ENCODE data around the gene RERE. TPM values are rescaled to one million over a fixed set of nuclear protein-coding genes. Genes with fewer than 3 reads are reported as not detected.

Gene RERE
- total RNA-seq, 1 donor from 2014 or later, result 64.6 TPM

- H3K4me3 ChIP-seq, result no peak overlapping the region
- peak overlapping the region; percentile 45 to 59 for H3K27ac ChIP-seq
- TF ChIP-seq, protein P1, sequence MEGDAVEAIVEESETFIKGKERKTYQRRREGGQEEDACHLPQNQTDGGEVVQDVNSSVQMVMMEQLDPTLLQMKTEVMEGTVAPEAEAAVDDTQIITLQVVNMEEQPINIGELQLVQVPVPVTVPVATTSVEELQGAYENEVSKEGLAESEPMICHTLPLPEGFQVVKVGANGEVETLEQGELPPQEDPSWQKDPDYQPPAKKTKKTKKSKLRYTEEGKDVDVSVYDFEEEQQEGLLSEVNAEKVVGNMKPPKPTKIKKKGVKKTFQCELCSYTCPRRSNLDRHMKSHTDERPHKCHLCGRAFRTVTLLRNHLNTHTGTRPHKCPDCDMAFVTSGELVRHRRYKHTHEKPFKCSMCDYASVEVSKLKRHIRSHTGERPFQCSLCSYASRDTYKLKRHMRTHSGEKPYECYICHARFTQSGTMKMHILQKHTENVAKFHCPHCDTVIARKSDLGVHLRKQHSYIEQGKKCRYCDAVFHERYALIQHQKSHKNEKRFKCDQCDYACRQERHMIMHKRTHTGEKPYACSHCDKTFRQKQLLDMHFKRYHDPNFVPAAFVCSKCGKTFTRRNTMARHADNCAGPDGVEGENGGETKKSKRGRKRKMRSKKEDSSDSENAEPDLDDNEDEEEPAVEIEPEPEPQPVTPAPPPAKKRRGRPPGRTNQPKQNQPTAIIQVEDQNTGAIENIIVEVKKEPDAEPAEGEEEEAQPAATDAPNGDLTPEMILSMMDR (IDR thresholded peaks at IDR 0.05), result no peak
- H3K9me3 ChIP-seq, result no peaks in the 10 kb centered on the region
- no peaks in the 10 kb centered on the region for H3K36me3 ChIP-seq
- no peaks in the 10 kb centered on the region for H3K27me3 ChIP-seq
- H3K4me1 ChIP-seq, result peaks cover 0 to 7% of the 10 kb centered on the region in 2 donors
- intact Hi-C loops (cut with DNase I), result loop anchor here (10.0 kb wide), 1 partner anchor 586 kb away; no protein-coding TSS in a partner anchor
- DNase-seq (ENCODE audit: low spot score in 2 of 2), result no peak
Observed at GRCh38 chr1:8570465-8570864, 247.0 kb downstream of the RERE start.

GRCh38 chr1:8569242-8569641 is 248.2 kb downstream of the RERE start:
- Histone ChIP-seq H3K9me3 (no peaks in the 10 kb centered on the region), H3K4me1 (peaks cover 0 to 7% of the 10 kb centered on the region in 2 donors), H3K4me3 (no peak overlapping the region), H3K27me3 (no peaks in the 10 kb centered on the region), H3K27ac (no peak overlapping the region), H3K36me3 (no peaks in the 10 kb centered on the region)
- TF ChIP-seq, protein P1 (IDR thresholded peaks at IDR 0.05), result no peak
- intact Hi-C loops (cut with DNase I), result no loop called here
- DNase-seq (ENCODE audit: low spot score in 2 of 2), result no peak

DNA sequence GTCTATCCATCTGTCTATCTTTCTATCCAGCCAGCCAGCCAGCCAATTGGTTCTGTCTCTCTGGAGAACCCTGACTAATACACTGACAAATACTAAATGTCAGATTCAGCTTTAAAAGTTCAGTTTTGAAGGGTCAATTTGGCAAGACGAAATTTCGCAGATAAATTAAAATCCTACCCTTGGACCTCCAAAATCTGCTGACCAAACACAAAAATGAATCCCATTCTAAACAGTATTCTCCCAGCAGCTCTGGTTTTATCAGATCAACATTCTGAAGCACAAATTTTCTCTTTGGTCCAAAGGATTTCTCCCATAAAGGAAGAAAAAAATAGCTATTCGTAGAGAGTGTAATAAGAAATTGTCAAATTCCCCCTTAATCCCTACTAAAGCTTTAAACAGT is 248.6 kb downstream of the RERE start:
- no peak overlapping the region for H3K27ac ChIP-seq
- DNase-seq (ENCODE audit: low spot score in 2 of 2), result no peak
- no peak overlapping the region for H3K4me3 ChIP-seq
- no peaks in the 10 kb centered on the region for H3K27me3 ChIP-seq
- H3K4me1 ChIP-seq, result peaks cover 0 to 7% of the 10 kb centered on the region in 2 donors
- intact Hi-C loops (cut with DNase I), result no loop called here
- H3K9me3 ChIP-seq, result no peaks in the 10 kb centered on the region
- TF ChIP-seq, protein P1 (IDR thresholded peaks at IDR 0.05), result no peak
- H3K36me3 ChIP-seq, result no peaks in the 10 kb centered on the region

DNA sequence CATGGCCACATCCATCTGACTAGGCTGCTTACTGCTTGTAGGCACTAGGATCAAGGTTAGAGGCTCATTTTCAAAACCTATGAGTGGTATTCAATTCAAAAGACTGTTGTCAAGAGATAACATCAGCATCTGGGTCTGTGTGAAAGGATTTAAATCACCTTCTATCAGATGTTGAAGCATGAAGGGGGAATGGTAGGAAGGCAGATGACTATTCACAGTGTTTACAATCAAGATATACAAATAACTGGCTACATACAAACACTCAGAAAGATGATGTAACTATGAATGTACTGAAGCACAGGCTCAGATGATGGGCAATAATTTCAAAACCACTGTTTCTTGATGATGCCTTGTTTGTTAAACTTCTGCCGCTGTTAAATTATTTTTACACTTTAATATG is 250.3 kb downstream of the RERE start:
- H3K4me1 ChIP-seq, result peaks cover 0 to 12% of the 10 kb centered on the region in 2 donors
- no peaks in the 10 kb centered on the region for H3K27me3 ChIP-seq
- no peaks in the 10 kb centered on the region for H3K36me3 ChIP-seq
- no peaks in the 10 kb centered on the region for H3K9me3 ChIP-seq
- intact Hi-C loops (cut with DNase I), result no loop called here
- no peak overlapping the region for H3K27ac ChIP-seq
- TF ChIP-seq, protein P1 (IDR thresholded peaks at IDR 0.05), result no peak
- no peak overlapping the region for H3K4me3 ChIP-seq
- DNase-seq (ENCODE audit: low spot score in 2 of 2), result no peak

GRCh38 chr1:8565802-8566201 is 251.6 kb downstream of the RERE start:
- H3K4me1 ChIP-seq, result peaks cover 0 to 9% of the 10 kb centered on the region in 2 donors
- no peaks in the 10 kb centered on the region for H3K9me3 ChIP-seq
- no peak for DNase-seq (ENCODE audit: low spot score in 2 of 2)
- H3K36me3 ChIP-seq, result no peaks in the 10 kb centered on the region
- no peak overlapping the region for H3K27ac ChIP-seq
- no peak overlapping the region for H3K4me3 ChIP-seq
- TF ChIP-seq, protein P1 (IDR thresholded peaks at IDR 0.05), result no peak
- H3K27me3 ChIP-seq, result no peaks in the 10 kb centered on the region
- intact Hi-C loops (cut with DNase I), result no loop called here
